ENCODE data around the gene ARAP1. TPM values are rescaled to one million over a fixed set of nuclear protein-coding genes. Genes with fewer than 3 reads are reported as not detected.

The ARAP1 gene
- total RNA-seq, 2 experiments from 2014 or later: 77.7 to 91.5 TPM

- H3K4me1 Mint-ChIP-seq (ENCODE audit: low read depth): peaks cover 26% of the 10 kb centered on the region
- intact Hi-C loops (cut with micrococcal nuclease): no loop called here
- ATAC-seq (no peak), DNase-seq (no peak)
- ChIA-PET POLR2A (no interaction called here), CTCF (interaction anchor here (1.3 to 1.5 kb wide), 2 partner anchors 18 to 40 kb away, joined by 3 to 7 read pairs; partner anchors contain the start of gene STARD10)
- H3K27me3 Mint-ChIP-seq: no peaks in the 10 kb centered on the region
- H3K27ac Mint-ChIP-seq: no peak overlapping the region
- no peaks in the 10 kb centered on the region for H3K9me3 Mint-ChIP-seq
- TF ChIP-seq CTCF (IDR thresholded peaks at IDR 0.05): no peak
- H3K4me3 Mint-ChIP-seq: peak overlapping the region; percentile 78
- H3K36me3 Mint-ChIP-seq (ENCODE audit: low read depth): no peaks in the 10 kb centered on the region
These were observed 1.3 kb upstream of the ARAP1 start for GRCh38 chr11:72753341-72754148.

- intact Hi-C loops (cut with micrococcal nuclease): no loop called here
- Mint-ChIP-seq H3K4me1 (ENCODE audit: low read depth) (peaks cover 28% of the 10 kb centered on the region), H3K4me3 (peak overlapping the region; percentile 78), H3K27ac (peak overlapping the region; percentile 58), H3K36me3 (ENCODE audit: low read depth) (no peaks in the 10 kb centered on the region), H3K27me3 (no peaks in the 10 kb centered on the region), H3K9me3 (no peaks in the 10 kb centered on the region)
- DNase-seq (no peak), ATAC-seq (no peak)
- TF ChIP-seq CTCF (IDR thresholded peaks at IDR 0.05): no peak
- CTCF ChIA-PET: interaction anchor here (1.5 to 2.0 kb wide), 2 partner anchors 42 to 426 kb away, joined by 3 to 9 read pairs; partner anchors contain the start of gene STARD10
- POLR2A ChIA-PET: interaction anchor here (0.7 to 1.1 kb wide), 4 partner anchors 11 to 14 kb away, joined by 3 to 5 read pairs (median 4); no protein-coding TSS in a partner anchor
These were observed 806 bp downstream of the ARAP1 start for GRCh38 chr11:72751116-72752087.

- H3K27ac Mint-ChIP-seq: no peak overlapping the region
- no peak for TF ChIP-seq CTCF (IDR thresholded peaks at IDR 0.05)
- ATAC-seq (no peak), DNase-seq (no peak)
- no peaks in the 10 kb centered on the region for H3K27me3 Mint-ChIP-seq
- H3K4me3 Mint-ChIP-seq: peak overlapping the region; percentile 78
- CTCF ChIA-PET: interaction anchor here (1.1 to 2.0 kb wide), 3 partner anchors 25 to 427 kb away, joined by 3 to 9 read pairs (median 3); partner anchors contain the start of gene STARD10
- H3K36me3 Mint-ChIP-seq (ENCODE audit: low read depth): no peaks in the 10 kb centered on the region
- peaks cover 28% of the 10 kb centered on the region for H3K4me1 Mint-ChIP-seq (ENCODE audit: low read depth)
- POLR2A ChIA-PET: interaction anchor here (0.7 to 1.1 kb wide), 5 partner anchors 10 to 36 kb away, joined by 3 to 5 read pairs (median 3); no protein-coding TSS in a partner anchor
- no peaks in the 10 kb centered on the region for H3K9me3 Mint-ChIP-seq
- intact Hi-C loops (cut with micrococcal nuclease): no loop called here
These were observed 1.6 kb downstream of the ARAP1 start for GRCh38 chr11:72750556-72751115.

- H3K4me3 Mint-ChIP-seq: no peak overlapping the region
- no peak for TF ChIP-seq CTCF (IDR thresholded peaks at IDR 0.05)
- POLR2A ChIA-PET: interaction anchor here (0.8 to 1.1 kb wide), 4 partner anchors 9 to 37 kb away, joined by 3 to 5 read pairs (median 3); no protein-coding TSS in a partner anchor
- peaks cover 28% of the 10 kb centered on the region for H3K4me1 Mint-ChIP-seq (ENCODE audit: low read depth)
- H3K36me3 Mint-ChIP-seq (ENCODE audit: low read depth): no peaks in the 10 kb centered on the region
- no peak for DNase-seq
- H3K27ac Mint-ChIP-seq: no peak overlapping the region
- CTCF ChIA-PET: interaction anchor here (1.1 to 2.0 kb wide), 3 partner anchors 25 to 427 kb away, joined by 3 to 9 read pairs (median 3); partner anchors contain the start of gene STARD10
- no peaks in the 10 kb centered on the region for H3K27me3 Mint-ChIP-seq
- intact Hi-C loops (cut with micrococcal nuclease): no loop called here
- no peaks in the 10 kb centered on the region for H3K9me3 Mint-ChIP-seq
- ATAC-seq: no peak
These were observed 2.1 kb downstream of the ARAP1 start for GRCh38 chr11:72750086-72750485.

Data from activated CD8-positive, alpha-beta T cell treated with anti-CD3 and anti-CD28 coated beads for 36 hours (primary cell).